Neural progenitor cell (in vitro differentiated cells): ENCODE results near the gene RIPOR3.

ENCODE experiments used
- CTCF ChIP-seq: fragments of 200-600 bp; sonication (generic); IDR thresholded peaks from 2 replicates; pipeline ENCODE4 v1.5.1; 2017; ENCODE audit warnings: antibody characterized with exemption, mild to moderate bottlenecking
- EZH2 ChIP-seq: fragments of 200-600 bp; sonication (generic); IDR thresholded peaks from 2 replicates; pipeline ENCODE4 v1.6.1; 2017; ENCODE audit warnings: antibody characterized with exemption, mild to moderate bottlenecking, moderate library complexity

- TF ChIP-seq EZH2 (no peak), CTCF (no peak)
These were observed 82.6 kb downstream of the RIPOR3 start for GRCh38 chr20:50608750-50609104.
